Measurements from ENCODE around the gene OTUD5. TPM values are rescaled to one million over a fixed set of nuclear protein-coding genes. Genes with fewer than 3 reads are reported as not detected.
A peak's percentile ranks its signal among the peaks of the same experiment; 100 is the strongest.

OTUD5 gene
- total RNA-seq, 1 experiment from 2014 or later, result 37.1 TPM

GRCh38 chrX:48913605-48914366 lies 43.6 kb downstream of the OTUD5 start:
- CTCF ChIA-PET, result no interaction called here
- no peaks in the 10 kb centered on the region for H3K4me1 ChIP-seq (replicated peaks; ENCODE audit: insufficient read depth)
- no peaks in the 10 kb centered on the region for H3K36me3 ChIP-seq (ENCODE audit: low read depth)
- no peaks in the 10 kb centered on the region for H3K9me2 ChIP-seq (ENCODE audit: insufficient read depth)
- no peak overlapping the region for H3K4me2 ChIP-seq
- intact Hi-C loops (cut with micrococcal nuclease; ENCODE audit: unreplicated experiment), result no loop called here
- DNase-seq, result no peak
- peaks cover 13% of the 10 kb centered on the region for H3K79me2 ChIP-seq (ENCODE audit: low read depth)
- H3K9me3 ChIP-seq (ENCODE audit: insufficient read depth, low read depth), result no peaks in the 10 kb centered on the region
- no peak overlapping the region for H3K27ac ChIP-seq
- no peaks in the 10 kb centered on the region for H3K27me3 ChIP-seq (ENCODE audit: insufficient read depth, low read depth)
- H3F3A ChIP-seq (ENCODE audit: insufficient read depth, low read depth), result no peaks in the 10 kb centered on the region
- H2AFZ ChIP-seq, result no peak overlapping the region
- H3K4me3 ChIP-seq, result no peak overlapping the region
- H4K20me1 ChIP-seq (ENCODE audit: insufficient read depth), result no peaks in the 10 kb centered on the region
- TF ChIP-seq, protein P1, sequence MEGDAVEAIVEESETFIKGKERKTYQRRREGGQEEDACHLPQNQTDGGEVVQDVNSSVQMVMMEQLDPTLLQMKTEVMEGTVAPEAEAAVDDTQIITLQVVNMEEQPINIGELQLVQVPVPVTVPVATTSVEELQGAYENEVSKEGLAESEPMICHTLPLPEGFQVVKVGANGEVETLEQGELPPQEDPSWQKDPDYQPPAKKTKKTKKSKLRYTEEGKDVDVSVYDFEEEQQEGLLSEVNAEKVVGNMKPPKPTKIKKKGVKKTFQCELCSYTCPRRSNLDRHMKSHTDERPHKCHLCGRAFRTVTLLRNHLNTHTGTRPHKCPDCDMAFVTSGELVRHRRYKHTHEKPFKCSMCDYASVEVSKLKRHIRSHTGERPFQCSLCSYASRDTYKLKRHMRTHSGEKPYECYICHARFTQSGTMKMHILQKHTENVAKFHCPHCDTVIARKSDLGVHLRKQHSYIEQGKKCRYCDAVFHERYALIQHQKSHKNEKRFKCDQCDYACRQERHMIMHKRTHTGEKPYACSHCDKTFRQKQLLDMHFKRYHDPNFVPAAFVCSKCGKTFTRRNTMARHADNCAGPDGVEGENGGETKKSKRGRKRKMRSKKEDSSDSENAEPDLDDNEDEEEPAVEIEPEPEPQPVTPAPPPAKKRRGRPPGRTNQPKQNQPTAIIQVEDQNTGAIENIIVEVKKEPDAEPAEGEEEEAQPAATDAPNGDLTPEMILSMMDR (conservative IDR thresholded peaks at IDR 0.05), result no peak
- POLR2A ChIA-PET (ENCODE audit: unreplicated experiment), result no interaction called here
- no TSS peak for BruUV-seq (replicated peaks)

GRCh38 chrX:48911412-48912182 lies 45.8 kb downstream of the OTUD5 start, which contains the start of gene SLC35A2:
Gene SLC35A2 (minus strand): TSS chrX:48911646. CDS start chrX:48911636, 10 bp downstream.
- H4K20me1 ChIP-seq (ENCODE audit: insufficient read depth), result no peaks in the 10 kb centered on the region
- no peaks in the 10 kb centered on the region for H3K9me2 ChIP-seq (ENCODE audit: insufficient read depth)
- no peaks in the 10 kb centered on the region for H3K36me3 ChIP-seq (ENCODE audit: low read depth)
- peak within 1 kb of the TSS; percentile 72 for H3K4me2 ChIP-seq
- H3K4me1 ChIP-seq (replicated peaks; ENCODE audit: insufficient read depth), result no peaks in the 10 kb centered on the region
- POLR2A ChIA-PET (ENCODE audit: unreplicated experiment), result interaction anchor here (0.5 to 1.0 kb wide), 3 partner anchors 110 to 176 kb away, joined by 3 to 8 read pairs (median 3); partner anchors contain the start of gene HDAC6
- no peaks in the 10 kb centered on the region for H3F3A ChIP-seq (ENCODE audit: insufficient read depth, low read depth)
- peaks cover 13% of the 10 kb centered on the region for H3K79me2 ChIP-seq (ENCODE audit: low read depth)
- intact Hi-C loops (cut with micrococcal nuclease; ENCODE audit: unreplicated experiment), result no loop called here
- TSS peak; percentile 13 for BruUV-seq (replicated peaks)
- H2AFZ ChIP-seq, result peak within 1 kb of the TSS; percentile 64
- no peaks in the 10 kb centered on the region for H3K27me3 ChIP-seq (ENCODE audit: insufficient read depth, low read depth)
- H3K4me3 ChIP-seq, result peak within 1 kb of the TSS; percentile 62
- no peaks in the 10 kb centered on the region for H3K9me3 ChIP-seq (ENCODE audit: insufficient read depth, low read depth)
- CTCF ChIA-PET, result interaction anchor here (0.5 to 0.6 kb wide), 2 partner anchors 47 to 91 kb away, joined by 5 to 16 read pairs; partner anchors contain the start of gene GRIPAP1
- H3K27ac ChIP-seq, result peak within 1 kb of the TSS; percentile 68
- TF ChIP-seq, protein P1 (conservative IDR thresholded peaks at IDR 0.05), result no peak
- TF ChIP-seq EZH2 (IDR thresholded peaks at IDR 0.05; ENCODE audit: low read depth), result no peak
- DNase-seq, result peak; percentile 66 to 77

GRCh38 chrX:48910926-48911411 lies 46.4 kb downstream of the OTUD5 start:
- H3K4me2 ChIP-seq, result peak overlapping the region; percentile 72
- peaks cover 13% of the 10 kb centered on the region for H3K79me2 ChIP-seq (ENCODE audit: low read depth)
- no peaks in the 10 kb centered on the region for H3K4me1 ChIP-seq (replicated peaks; ENCODE audit: insufficient read depth)
- CTCF ChIA-PET, result no interaction called here
- peak overlapping the region; percentile 62 for H3K4me3 ChIP-seq
- BruUV-seq (replicated peaks), result no TSS peak
- no peak for DNase-seq
- H3K27ac ChIP-seq, result peak overlapping the region; percentile 68; the same call in 1 of the 2 replicates
- H3K27me3 ChIP-seq (ENCODE audit: insufficient read depth, low read depth), result no peaks in the 10 kb centered on the region
- H3F3A ChIP-seq (ENCODE audit: insufficient read depth, low read depth), result no peaks in the 10 kb centered on the region
- H3K9me3 ChIP-seq (ENCODE audit: insufficient read depth, low read depth), result no peaks in the 10 kb centered on the region
- TF ChIP-seq EZH2 (IDR thresholded peaks at IDR 0.05; ENCODE audit: low read depth), result no peak
- TF ChIP-seq, protein P1 (conservative IDR thresholded peaks at IDR 0.05), result no peak
- peak overlapping the region; percentile 64; the same call in 1 of the 2 replicates for H2AFZ ChIP-seq
- no peaks in the 10 kb centered on the region for H3K9me2 ChIP-seq (ENCODE audit: insufficient read depth)
- H4K20me1 ChIP-seq (ENCODE audit: insufficient read depth), result no peaks in the 10 kb centered on the region
- POLR2A ChIA-PET (ENCODE audit: unreplicated experiment), result no interaction called here
- H3K36me3 ChIP-seq (ENCODE audit: low read depth), result no peaks in the 10 kb centered on the region
- intact Hi-C loops (cut with micrococcal nuclease; ENCODE audit: unreplicated experiment), result no loop called here
